Measurements from ENCODE around the gene LRCOL1.

The LRCOL1 gene

DNA sequence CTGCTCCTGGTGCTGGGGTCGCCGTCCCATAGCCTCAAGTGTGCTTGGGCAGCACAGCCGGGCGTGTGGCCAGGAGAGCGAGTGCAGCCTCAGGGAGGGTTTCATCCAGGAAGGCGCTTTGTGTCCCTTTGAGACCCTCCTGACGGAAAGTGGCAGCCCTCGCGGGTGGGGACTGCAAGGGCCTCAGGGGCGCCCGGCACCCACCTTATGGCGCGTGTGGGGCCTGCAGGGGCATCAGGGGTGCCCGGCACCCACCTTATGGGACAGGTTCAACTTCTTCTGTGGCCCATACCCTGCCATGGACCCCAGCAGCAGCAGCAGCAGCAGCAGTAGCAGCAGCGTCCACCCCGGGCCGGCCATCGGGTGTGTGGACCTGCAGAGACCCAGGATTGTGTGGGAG, 4.5 kb downstream of the LRCOL1 start:
- no peak for TF ChIP-seq ZBTB48 (tag by site-specific recombination; IDR thresholded peaks at IDR 0.05)
- TF ChIP-seq, protein P1, sequence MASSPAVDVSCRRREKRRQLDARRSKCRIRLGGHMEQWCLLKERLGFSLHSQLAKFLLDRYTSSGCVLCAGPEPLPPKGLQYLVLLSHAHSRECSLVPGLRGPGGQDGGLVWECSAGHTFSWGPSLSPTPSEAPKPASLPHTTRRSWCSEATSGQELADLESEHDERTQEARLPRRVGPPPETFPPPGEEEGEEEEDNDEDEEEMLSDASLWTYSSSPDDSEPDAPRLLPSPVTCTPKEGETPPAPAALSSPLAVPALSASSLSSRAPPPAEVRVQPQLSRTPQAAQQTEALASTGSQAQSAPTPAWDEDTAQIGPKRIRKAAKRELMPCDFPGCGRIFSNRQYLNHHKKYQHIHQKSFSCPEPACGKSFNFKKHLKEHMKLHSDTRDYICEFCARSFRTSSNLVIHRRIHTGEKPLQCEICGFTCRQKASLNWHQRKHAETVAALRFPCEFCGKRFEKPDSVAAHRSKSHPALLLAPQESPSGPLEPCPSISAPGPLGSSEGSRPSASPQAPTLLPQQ (tag by site-specific recombination; IDR thresholded peaks at IDR 0.05) = no peak
- TF ChIP-seq, protein P2, sequence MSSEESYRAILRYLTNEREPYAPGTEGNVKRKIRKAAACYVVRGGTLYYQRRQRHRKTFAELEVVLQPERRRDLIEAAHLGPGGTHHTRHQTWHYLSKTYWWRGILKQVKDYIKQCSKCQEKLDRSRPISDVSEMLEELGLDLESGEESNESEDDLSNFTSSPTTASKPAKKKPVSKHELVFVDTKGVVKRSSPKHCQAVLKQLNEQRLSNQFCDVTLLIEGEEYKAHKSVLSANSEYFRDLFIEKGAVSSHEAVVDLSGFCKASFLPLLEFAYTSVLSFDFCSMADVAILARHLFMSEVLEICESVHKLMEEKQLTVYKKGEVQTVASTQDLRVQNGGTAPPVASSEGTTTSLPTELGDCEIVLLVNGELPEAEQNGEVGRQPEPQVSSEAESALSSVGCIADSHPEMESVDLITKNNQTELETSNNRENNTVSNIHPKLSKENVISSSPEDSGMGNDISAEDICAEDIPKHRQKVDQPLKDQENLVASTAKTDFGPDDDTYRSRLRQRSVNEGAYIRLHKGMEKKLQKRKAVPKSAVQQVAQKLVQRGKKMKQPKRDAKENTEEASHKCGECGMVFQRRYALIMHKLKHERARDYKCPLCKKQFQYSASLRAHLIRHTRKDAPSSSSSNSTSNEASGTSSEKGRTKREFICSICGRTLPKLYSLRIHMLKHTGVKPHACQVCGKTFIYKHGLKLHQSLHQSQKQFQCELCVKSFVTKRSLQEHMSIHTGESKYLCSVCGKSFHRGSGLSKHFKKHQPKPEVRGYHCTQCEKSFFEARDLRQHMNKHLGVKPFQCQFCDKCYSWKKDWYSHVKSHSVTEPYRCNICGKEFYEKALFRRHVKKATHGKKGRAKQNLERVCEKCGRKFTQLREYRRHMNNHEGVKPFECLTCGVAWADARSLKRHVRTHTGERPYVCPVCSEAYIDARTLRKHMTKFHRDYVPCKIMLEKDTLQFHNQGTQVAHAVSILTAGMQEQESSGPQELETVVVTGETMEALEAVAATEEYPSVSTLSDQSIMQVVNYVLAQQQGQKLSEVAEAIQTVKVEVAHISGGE (tag by site-specific recombination; conservative IDR thresholded peaks at IDR 0.05; ENCODE audit: low read depth) = no peak
- TF ChIP-seq ZNF837 (tag by site-specific recombination; IDR thresholded peaks at IDR 0.05) = no peak
- TF ChIP-seq ZNF248 (tag by site-specific recombination; IDR thresholded peaks at IDR 0.05) = no peak
- TF ChIP-seq SETDB1 (IDR thresholded peaks at IDR 0.05; ENCODE audit: insufficient read length, low read length) = no peak
- no peak for TF ChIP-seq ZNF785 (tag by site-specific recombination; IDR thresholded peaks at IDR 0.05)
- TF ChIP-seq ZNF133 (tag by site-specific recombination; IDR thresholded peaks at IDR 0.05) = no peak
- no peak for TF ChIP-seq ZNF169 (tag by site-specific recombination; IDR thresholded peaks at IDR 0.05)
- TF ChIP-seq ZNF707 (tag by site-specific recombination; IDR thresholded peaks at IDR 0.05) = no peak
- no peak for TF ChIP-seq MYNN (tag by site-specific recombination; IDR thresholded peaks at IDR 0.05; ENCODE audit: borderline replicate concordance)
- TF ChIP-seq ZNF37A (tag by site-specific recombination; IDR thresholded peaks at IDR 0.05) = no peak
- no peak for TF ChIP-seq ZNF510 (tag by site-specific recombination; IDR thresholded peaks at IDR 0.05; ENCODE audit: insufficient replicate concordance)
- TF ChIP-seq ZSCAN23 (tag by site-specific recombination; IDR thresholded peaks at IDR 0.05) = no peak
- no peak for TF ChIP-seq ZNF571 (tag by site-specific recombination; IDR thresholded peaks at IDR 0.05)
- TF ChIP-seq ZNF146 (tag by site-specific recombination; IDR thresholded peaks at IDR 0.05) = no peak
- TF ChIP-seq ZNF830 (tag by site-specific recombination; IDR thresholded peaks at IDR 0.05; ENCODE audit: low read depth) = no peak
- TF ChIP-seq, protein P3, sequence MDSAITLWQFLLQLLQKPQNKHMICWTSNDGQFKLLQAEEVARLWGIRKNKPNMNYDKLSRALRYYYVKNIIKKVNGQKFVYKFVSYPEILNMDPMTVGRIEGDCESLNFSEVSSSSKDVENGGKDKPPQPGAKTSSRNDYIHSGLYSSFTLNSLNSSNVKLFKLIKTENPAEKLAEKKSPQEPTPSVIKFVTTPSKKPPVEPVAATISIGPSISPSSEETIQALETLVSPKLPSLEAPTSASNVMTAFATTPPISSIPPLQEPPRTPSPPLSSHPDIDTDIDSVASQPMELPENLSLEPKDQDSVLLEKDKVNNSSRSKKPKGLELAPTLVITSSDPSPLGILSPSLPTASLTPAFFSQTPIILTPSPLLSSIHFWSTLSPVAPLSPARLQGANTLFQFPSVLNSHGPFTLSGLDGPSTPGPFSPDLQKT (IDR thresholded peaks at IDR 0.05; ENCODE audit: borderline replicate concordance, low read depth, low read length) = no peak
- no peak for TF ChIP-seq ZNF112 (tag by site-specific recombination; IDR thresholded peaks at IDR 0.05)
- TF ChIP-seq, protein P4, sequence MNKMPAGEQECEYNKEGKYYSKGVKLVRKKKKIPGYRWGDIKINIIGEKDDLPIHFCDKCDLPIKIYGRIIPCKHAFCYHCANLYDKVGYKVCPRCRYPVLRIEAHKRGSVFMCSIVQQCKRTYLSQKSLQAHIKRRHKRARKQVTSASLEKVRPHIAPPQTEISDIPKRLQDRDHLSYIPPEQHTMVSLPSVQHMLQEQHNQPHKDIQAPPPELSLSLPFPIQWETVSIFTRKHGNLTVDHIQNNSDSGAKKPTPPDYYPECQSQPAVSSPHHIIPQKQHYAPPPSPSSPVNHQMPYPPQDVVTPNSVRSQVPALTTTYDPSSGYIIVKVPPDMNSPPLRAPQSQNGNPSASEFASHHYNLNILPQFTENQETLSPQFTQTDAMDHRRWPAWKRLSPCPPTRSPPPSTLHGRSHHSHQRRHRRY (tag by site-specific recombination; IDR thresholded peaks at IDR 0.05) = no peak
- POLR2A ChIA-PET = no interaction called here
- H3K4me3 ChIP-seq (ENCODE audit: low read depth, low read length) = no peak overlapping the region
- no peaks in the 10 kb centered on the region for H3K4me1 ChIP-seq (ENCODE audit: control insufficient read depth, insufficient read depth, low read length)
- CTCF ChIA-PET = no interaction called here
- no peaks in the 10 kb centered on the region for H3K36me3 ChIP-seq (ENCODE audit: control insufficient read depth in 2 of 2, insufficient read depth in 1 of 2, low read length in 2 of 2)
- H3K27ac ChIP-seq (ENCODE audit: extremely low read depth, low read depth, low read length) = no peak overlapping the region
- no peaks in the 10 kb centered on the region for H3K9me3 ChIP-seq (ENCODE audit: control insufficient read depth, insufficient read depth, low read depth, low read length)
